Fibroblast of lung (primary cell): ENCODE results near the gene GAB2.

Experiments used
- CTCF ChIP-seq, 2 donors: IDR thresholded peaks in 1 of 2; conservative IDR thresholded peaks in 1 of 2; 1 replicate in 1 of 2; 2 replicates in 1 of 2; pipeline ENCODE4 v1.5.1; 2011 to 2012; ENCODE audit warnings: low read length in 2 of 2, control low read depth in 1 of 2, inconsistent platforms in 1 of 2, low read depth in 1 of 2, mild to moderate bottlenecking in 1 of 2
- EZH2 ChIP-seq: IDR thresholded peaks from 2 replicates; pipeline ENCODE4 v1.5.1; 2012; ENCODE audit warnings: low read length, control low read depth, mild to moderate bottlenecking; ENCODE audit errors: missing control alignments

GRCh38 chr11:78331711-78332110 is 85.9 kb downstream of the GAB2 start:
- no peak for TF ChIP-seq CTCF (conservative IDR thresholded peaks at IDR 0.05 in 1 of 2, IDR thresholded peaks at IDR 0.05 in 1 of 2; ENCODE audit: low read depth in 1 of 2, low read length in 2 of 2)
- TF ChIP-seq EZH2 = no peak
